ENCODE measurements around the gene FAM171A2. TPM values are rescaled to one million over a fixed set of nuclear protein-coding genes. Genes with fewer than 3 reads are reported as not detected.

Gene FAM171A2
- total and polyA plus RNA-seq, 2 of the 8 experiments (the other 6 are each of a cell fraction or from before 2014, with no cell fraction given), result 21.9 to 24.1 TPM

GRCh38 chr17:44354582-44355561 is 8.8 kb downstream of the FAM171A2 start:
- Histone ChIP-seq H3K79me1 (ENCODE audit: low read depth, low read length) (peaks cover 5% of the 10 kb centered on the region), H4K91ac (replicated peaks; ENCODE audit: insufficient read length, low read length) (no peak overlapping the region), H4K8ac (ENCODE audit: extremely low read depth, insufficient read depth, low read length) (peak overlapping the region; percentile 89), H2AK5ac (ENCODE audit: low read depth, low read length) (no peak overlapping the region), H3K9me3 (ENCODE audit: insufficient read depth in 2 of 2, low read depth in 1 of 2, low read length in 1 of 2) (no peaks in the 10 kb centered on the region), H3K36me3 (ENCODE audit: control insufficient read depth in 2 of 4, insufficient read depth in 4 of 4, low read length in 3 of 4) (peaks cover 2 to 6% (median 3%) of the 10 kb centered on the region in 4 experiments; a peak in 4 of 8 replicates), H3K23me2 (ENCODE audit: low read depth, low read length) (peaks cover 8% of the 10 kb centered on the region; the same call in 1 of the 2 replicates), H3K4me3 (ENCODE audit: extremely low read depth in 1 of 4, insufficient read depth in 2 of 4, low read depth in 3 of 4, low read length in 4 of 4) (peak overlapping the region; percentile 26 to 68 (median 42); a peak in 6 of 8 replicates), H3K9ac (replicated peaks in 1 of 4; ENCODE audit: extremely low read depth in 1 of 4, low read depth in 3 of 4, low read length in 3 of 4) (peak overlapping the region in 1 of 4 experiments; percentile 53; a peak in 1 of 7 replicates), H4K5ac (ENCODE audit: insufficient read length, low read depth, low read length) (no peak overlapping the region), H3K27ac (ENCODE audit: low read depth, low read length) (no peak overlapping the region), H3K14ac (ENCODE audit: insufficient read length) (no peak overlapping the region), H2BK15ac (ENCODE audit: low read length) (no peak overlapping the region; the same call in 1 of the 2 replicates), H2BK120ac (replicated peaks; ENCODE audit: low read depth, low read length) (no peak overlapping the region), H2BK5ac (ENCODE audit: low read depth, low read length) (no peak overlapping the region), H2BK12ac (ENCODE audit: low read depth, low read length) (no peak overlapping the region), H3K4me1 (replicated peaks in 1 of 4; ENCODE audit: control insufficient read depth in 3 of 4, insufficient read depth in 4 of 4, low read length in 3 of 4) (peaks cover 0 to 8% (median 4%) of the 10 kb centered on the region in 4 experiments; a peak in 4 of 7 replicates), H2BK20ac (ENCODE audit: low read length) (no peak overlapping the region), H3K18ac (ENCODE audit: extremely low read depth, low read length) (no peak overlapping the region; the same call in 1 of the 2 replicates), H3K4me2 (ENCODE audit: insufficient read depth in 1 of 2, low read depth in 2 of 2, low read length in 2 of 2) (peak overlapping the region; percentile 64 to 71), H3K4ac (replicated peaks; ENCODE audit: insufficient read length, low read depth, low read length) (peak overlapping the region; percentile 93), H3K79me2 (ENCODE audit: control insufficient read depth in 1 of 2, insufficient read depth in 2 of 2, low read length in 2 of 2) (no peaks in the 10 kb centered on the region; a peak in 1 of 4 replicates), H4K20me1 (replicated peaks in 1 of 2; ENCODE audit: control insufficient read depth in 1 of 2, insufficient read depth in 2 of 2, low read length in 2 of 2) (peaks cover 4 to 24% of the 10 kb centered on the region in 2 experiments), H2AFZ (ENCODE audit: low read length) (no peak overlapping the region), H3K27me3 (replicated peaks in 1 of 4; ENCODE audit: control insufficient read depth in 3 of 4, extremely low read depth in 1 of 4, insufficient read depth in 3 of 4, low read length in 3 of 4) (no peaks in the 10 kb centered on the region; a peak in 2 of 7 replicates), H3K56ac (replicated peaks; ENCODE audit: insufficient read length, low read depth, low read length) (peak overlapping the region; percentile 73), H3K23ac (ENCODE audit: insufficient read length) (no peak overlapping the region)
- DNase-seq (ENCODE audit: low read depth in 1 of 2, low spot score in 2 of 2) (peak in 1 of 2 experiments; percentile 96), FAIRE-seq (no peak)
- 33% methylated on average over 61 of the region's 77 CpGs; no CpG with 5 or more reads in 1 of the 2 experiments for whole genome bisulfite sequencing, 2 experiments (ENCODE audit: extremely low coverage in 1 of 2, insufficient coverage in 1 of 2, insufficient read length in 1 of 2, insufficient replicate concordance in 2 of 2, low coverage in 1 of 2, low lambda C conversion rate in 2 of 2, missing lambda C conversion rate in 1 of 2)
- POLR2A ChIA-PET (ENCODE audit: partially characterized antibody), result interaction anchor here (0.5 to 3.2 kb wide), 15 partner anchors 8 to 437 kb away, joined by 3 to 18 read pairs (median 5); partner anchors contain the start of genes FAM171A2 and GRN
- CTCF ChIA-PET (ENCODE audit: partially characterized antibody), result interaction anchor here (0.6 to 10.1 kb wide), 22 partner anchors 8 to 887 kb away, joined by 3 to 177 read pairs (median 4); partner anchors contain the start of genes ASB16, FAM171A2 and GRN
- TF ChIP-seq TAF7 (optimal IDR thresholded peaks at IDR 0.05; ENCODE audit: borderline replicate concordance, low read depth, low read length), result peak; percentile 35
- no peak for TF ChIP-seq CBX5 (IDR thresholded peaks at IDR 0.05; ENCODE audit: low read depth, low read length)
- peak; percentile 54; the same call in 1 of the 2 replicates for TF ChIP-seq RBBP5 (IDR thresholded peaks at IDR 0.05; ENCODE audit: borderline replicate concordance, low read depth, low read length)
- no peak; the same call in 1 of the 2 replicates for TF ChIP-seq TAF1 (IDR thresholded peaks at IDR 0.05; ENCODE audit: low read depth, low read length)
- peak; percentile 65 to 82 (median 79) for TF ChIP-seq CTCF (IDR thresholded peaks at IDR 0.05; ENCODE audit: control extremely low read depth in 1 of 3, insufficient read depth in 1 of 3, low read depth in 1 of 3, low read length in 3 of 3)
- 0 out of 2 replicates have a peak, but pooled peaks have one; percentile 11 for TF ChIP-seq JUND (IDR thresholded peaks at IDR 0.05; ENCODE audit: low read length)
- TF ChIP-seq ASH2L (IDR thresholded peaks at IDR 0.05; ENCODE audit: low read length), result peak; percentile 22

Measured in H1 (cell line).